Mucosa of descending colon (tissue), 3 donors: ENCODE data around the gene ZNF354C. TPM values are rescaled to one million over a fixed set of nuclear protein-coding genes. Genes with fewer than 3 reads are reported as not detected.

ENCODE experiments used
- ATAC-seq: fragments of 200-7000 bp; cut with Tn5 transposase; one replicate; pipeline ENCODE4 v1.9.1; 2020; ENCODE audit warnings: mild to moderate bottlenecking, moderate library complexity
- DNase-seq, 3 donors: peaks; one replicate each; pipeline ENCODE4 v3.0.0-alpha.2; 2020
- H3K36me3 ChIP-seq: fragments of 200-600 bp; one replicate; pipeline ENCODE4 v1.8.0; 2021; ENCODE audit warnings: low read depth, mild to moderate bottlenecking
- H3K4me1 ChIP-seq: fragments of 200-600 bp; one replicate; pipeline ENCODE4 v1.8.0; 2021; ENCODE audit warnings: low read depth, mild to moderate bottlenecking
- H3K4me3 ChIP-seq: fragments of 200-600 bp; one replicate; pipeline ENCODE4 v1.8.0; 2021; ENCODE audit warnings: mild to moderate bottlenecking
- H3K9me3 ChIP-seq: fragments of 200-600 bp; one replicate; pipeline ENCODE4 v1.8.0; 2021; ENCODE audit warnings: mild to moderate bottlenecking
- CTCF ChIP-seq: fragments of 200-600 bp; IDR thresholded peaks from one replicate; pipeline ENCODE4 v1.8.0; 2022; ENCODE audit warnings: antibody characterized with exemption, mild to moderate bottlenecking
- intact Hi-C, 2 donors: fragments of 100-400 bp; cut with DNase I in 1 of 2; cut with micrococcal nuclease in 1 of 2; formaldehyde crosslinking; loops; one replicate each; pipeline versions ENCODE4 v1.11.0 to v1.11.1; 2022; cut with DNase I, micrococcal nuclease
- total RNA-seq, 3 donors: library from RNA; stranded (reverse); fragmentation: NEBNext Ultra II Directional in 2 of 3; extraction: Animal tissue kit (Norgen Biotek cat#: 25700) in 2 of 3; gene quantifications; one replicate each; pipeline versions ENCODE4 v1.2.1 to v1.2.4, GENCODE V29; 2021 to 2023
- donor health status: DM: no; HTN: no; CAD: no; lungs with moderate emphysema.
- donor health status: DM: no; HTN: no; CAD: no.
- donor health status: DM: no; HTN: yes; CAD: no.

ZNF354C gene
- total RNA-seq, 3 donors from 2014 or later, result 1.6 to 9.1 (median 1.7) TPM

- H3K9me3 ChIP-seq, result peaks cover 59% of the 10 kb centered on the region
- TF ChIP-seq CTCF, result no peak
- no peak for DNase-seq
- intact Hi-C loops, result no loop called here
- no peak overlapping the region for H3K4me3 ChIP-seq
- no peak for ATAC-seq
- H3K4me1 ChIP-seq, result no peaks in the 10 kb centered on the region
- no peaks in the 10 kb centered on the region for H3K36me3 ChIP-seq
Measured at GRCh38 chr5:179112469-179113142, 52.4 kb downstream of the ZNF354C start.

GRCh38 chr5:179113143-179113530 is 53.0 kb downstream of the ZNF354C start:
- Histone ChIP-seq H3K36me3 (no peaks in the 10 kb centered on the region), H3K4me3 (no peak overlapping the region), H3K9me3 (peaks cover 54% of the 10 kb centered on the region), H3K4me1 (no peaks in the 10 kb centered on the region)
- ATAC-seq (no peak), DNase-seq (no peak)
- intact Hi-C loops, result no loop called here
- TF ChIP-seq CTCF, result no peak

- Histone ChIP-seq H3K36me3 (no peaks in the 10 kb centered on the region), H3K9me3 (peaks cover 46% of the 10 kb centered on the region), H3K4me1 (no peaks in the 10 kb centered on the region), H3K4me3 (no peak overlapping the region)
- DNase-seq (no peak), ATAC-seq (no peak)
- TF ChIP-seq CTCF, result no peak
- intact Hi-C loops, result no loop called here
Measured at GRCh38 chr5:179113945-179114641, 53.9 kb downstream of the ZNF354C start.

- no peaks in the 10 kb centered on the region for H3K36me3 ChIP-seq
- intact Hi-C loops, result no loop called here
- no peak for ATAC-seq
- H3K9me3 ChIP-seq, result peaks cover 44% of the 10 kb centered on the region
- no peak overlapping the region for H3K4me3 ChIP-seq
- no peak for DNase-seq
- no peak for TF ChIP-seq CTCF
- no peaks in the 10 kb centered on the region for H3K4me1 ChIP-seq
Measured at GRCh38 chr5:179114756-179115155, 54.6 kb downstream of the ZNF354C start.

GRCh38 chr5:179115307-179115706 is 55.1 kb downstream of the ZNF354C start:
- H3K4me3 ChIP-seq, result no peak overlapping the region
- intact Hi-C loops, result no loop called here
- TF ChIP-seq CTCF, result no peak
- DNase-seq, result no peak
- ATAC-seq, result no peak
- H3K36me3 ChIP-seq, result no peaks in the 10 kb centered on the region
- H3K9me3 ChIP-seq, result peaks cover 44% of the 10 kb centered on the region
- no peaks in the 10 kb centered on the region for H3K4me1 ChIP-seq
